HG02970 (cell line): Measurements from ENCODE around the gene CRYBB1.
"Not testable (repeated sequence)": the region's sequence is repeated elsewhere in the genome, so short reads cannot be mapped to it uniquely, and the experiment has no call there.

Experiments used
- ATAC-seq: cut with Tn5 transposase; IDR thresholded peaks from one replicate; pipeline ENCODE4 v1.9.1; 2021; ENCODE audit warnings: mild to moderate bottlenecking, moderate library complexity, moderate number of reproducible peaks; ENCODE audit not compliant: unreplicated experiment, low FRiP score

CRYBB1 gene

GRCh38 chr22:26642465-26643417 is 24.9 kb upstream of the CRYBB1 start:
- no peak for ATAC-seq

DNA sequence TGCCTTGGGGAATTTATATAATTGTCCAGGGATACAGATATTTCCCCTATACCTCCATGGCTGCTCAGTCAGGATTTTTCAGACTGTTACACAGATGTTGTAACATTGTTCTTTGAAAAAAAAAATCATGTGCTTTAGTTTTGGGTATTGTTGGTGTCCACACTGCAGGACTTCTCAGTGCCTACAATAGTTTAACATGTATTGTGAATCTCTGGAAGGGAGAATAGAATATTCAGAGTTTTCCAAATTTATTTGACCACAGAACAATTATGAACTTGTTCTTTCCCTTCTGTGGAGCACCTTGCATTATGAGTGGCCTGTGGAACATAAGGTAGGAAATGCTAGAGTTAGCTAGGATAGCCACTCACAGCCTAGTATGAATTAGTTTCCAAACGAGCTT is 18.5 kb upstream of the CRYBB1 start:
- no peak for ATAC-seq

GRCh38 chr22:26635117-26635516 is 17.3 kb upstream of the CRYBB1 start:
- no peak for ATAC-seq

- no peak for ATAC-seq
These were observed 16.4 kb upstream of the CRYBB1 start for GRCh38 chr22:26634189-26634588.

DNA sequence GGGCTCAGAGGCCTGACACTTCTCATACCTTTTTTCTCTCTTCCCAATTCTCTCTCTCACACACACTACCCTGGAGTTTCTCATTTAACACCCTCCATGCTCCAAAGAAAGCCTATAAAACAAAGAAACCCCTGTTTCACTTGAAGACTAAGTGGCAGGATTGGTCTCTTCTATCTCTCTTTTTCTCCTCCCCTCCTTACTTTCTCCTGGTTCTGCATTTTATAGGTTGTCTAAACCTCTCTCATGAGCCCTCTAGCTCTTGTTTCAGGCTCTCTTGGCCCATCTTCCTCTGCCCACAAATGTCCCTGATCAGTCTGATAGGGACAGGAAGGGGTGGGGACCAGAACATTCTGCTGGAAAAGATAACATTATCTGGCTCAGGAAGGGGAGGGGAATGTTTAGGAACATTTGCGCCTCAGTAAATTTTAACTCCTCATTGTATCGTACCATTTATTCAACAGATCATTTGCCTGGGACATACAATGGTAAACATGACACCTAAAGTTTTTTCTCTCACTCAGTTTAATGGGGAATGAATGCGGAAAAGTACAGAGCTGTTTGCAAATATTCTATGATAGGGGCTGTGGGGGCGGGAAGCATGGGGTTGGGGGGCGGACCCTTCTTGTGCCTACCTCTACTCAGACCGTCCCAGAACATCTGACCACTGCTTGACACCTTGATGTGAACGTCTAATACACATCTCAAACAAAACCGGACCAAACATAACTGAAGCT is 14.8 kb upstream of the CRYBB1 start:
- ATAC-seq: no peak

DNA sequence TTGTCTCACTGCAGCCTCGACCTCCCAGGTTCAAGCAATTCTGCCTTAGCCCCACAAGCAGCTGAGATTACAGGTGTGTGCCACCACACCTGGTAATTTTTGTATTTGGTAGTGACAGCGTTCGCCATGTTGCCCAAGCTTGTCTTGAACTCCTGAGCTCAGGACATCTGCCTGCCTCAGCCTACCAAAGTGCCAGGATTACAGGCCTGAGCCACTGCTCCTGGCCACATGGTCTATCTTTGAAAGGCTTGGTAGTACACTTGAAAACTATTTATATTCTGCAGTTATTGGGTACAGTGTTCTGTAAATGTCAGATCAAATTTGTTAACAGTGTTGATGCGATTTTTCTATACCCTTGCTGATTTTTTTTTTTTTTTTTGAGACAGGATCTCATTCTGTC is 13.5 kb upstream of the CRYBB1 start:
- ATAC-seq: no peak

DNA sequence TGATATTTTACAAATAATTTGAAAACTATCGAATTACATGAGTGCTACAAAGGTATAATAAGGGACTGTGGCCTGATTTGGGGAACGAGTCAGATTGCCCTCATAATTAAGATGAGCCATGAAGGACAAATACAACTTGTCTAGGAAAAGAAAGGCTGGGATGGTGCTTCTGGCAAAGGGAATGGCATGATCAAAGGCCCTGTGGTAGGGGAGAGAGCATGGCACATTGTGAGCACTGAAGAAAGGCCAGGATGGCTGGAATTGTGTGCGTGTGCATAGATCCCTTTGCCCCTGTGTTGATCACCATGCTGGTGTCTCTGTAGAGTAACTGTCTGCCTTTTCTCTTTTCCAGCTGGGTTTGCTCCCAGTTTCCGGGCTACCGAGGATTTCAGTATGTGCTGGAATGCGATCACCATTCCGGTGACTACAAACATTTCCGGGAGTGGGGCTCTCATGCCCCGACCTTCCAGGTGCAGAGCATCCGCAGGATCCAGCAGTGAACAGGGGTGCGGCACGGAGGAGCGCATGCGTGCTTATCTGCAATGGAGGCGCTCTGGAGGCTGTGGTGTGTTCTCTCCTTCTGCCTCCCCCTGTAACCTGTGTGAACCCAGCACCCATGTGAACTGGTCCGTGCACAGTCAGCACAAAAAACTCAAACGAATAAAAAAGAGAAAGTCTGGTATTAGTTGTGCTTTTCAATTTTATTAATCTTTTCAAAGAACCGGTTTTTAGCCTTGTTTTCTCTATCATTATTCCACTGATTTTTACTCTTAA is 12.3 kb upstream of the CRYBB1 start:
- ATAC-seq: no peak

- no peak for ATAC-seq
These were observed 7.0 kb upstream of the CRYBB1 start for GRCh38 chr22:26624803-26625202.

DNA sequence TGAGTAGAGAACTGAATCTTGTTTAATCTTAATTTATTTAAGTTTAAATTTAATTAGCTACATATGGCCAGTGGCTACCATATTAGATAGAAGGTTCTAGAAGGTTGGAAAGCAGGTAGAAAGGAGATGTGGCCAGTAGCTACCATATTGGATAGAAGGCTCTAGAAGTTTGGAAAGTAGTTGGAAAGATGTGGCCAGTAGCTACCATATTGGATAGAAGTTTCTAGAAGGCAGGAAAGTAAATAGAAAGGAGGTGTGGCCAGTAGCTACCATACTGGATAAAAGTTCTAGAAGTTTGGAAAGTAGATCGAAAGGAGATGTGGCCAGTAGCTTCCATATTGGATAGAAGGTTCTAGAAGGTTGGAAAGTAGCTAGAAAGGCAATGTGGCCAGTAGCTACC is 6.2 kb upstream of the CRYBB1 start:
- no peak for ATAC-seq

DNA sequence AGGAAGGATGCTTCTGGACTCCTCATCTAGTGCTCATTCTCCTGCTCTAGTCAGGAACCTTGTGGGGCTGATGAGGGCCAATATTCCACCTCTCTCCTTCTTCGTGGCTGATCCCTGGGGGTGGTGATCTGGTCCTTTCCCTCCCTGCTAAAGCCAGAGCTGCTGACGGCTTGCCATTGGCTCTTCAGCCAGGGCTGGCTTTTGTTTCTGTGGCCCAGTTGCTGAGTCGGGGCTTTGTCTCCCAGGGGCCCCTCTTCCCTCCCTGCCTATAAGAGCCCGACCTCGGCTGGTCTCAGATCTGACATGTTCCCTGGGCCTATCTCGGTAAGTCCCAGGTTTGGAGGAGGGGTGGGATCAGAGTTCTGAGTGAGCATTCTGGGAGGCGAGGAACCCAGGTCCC is 3.8 kb upstream of the CRYBB1 start, which contains the start of gene CRYBA4:
Gene CRYBA4, plus strand, starts transcription at position 301 of the 400 bp plus-strand sequence. CDS start 634 bp downstream, outside the sequence.
- no peak for ATAC-seq

- ATAC-seq: no peak
These were observed 2.4 kb upstream of the CRYBB1 start for GRCh38 chr22:26620197-26620596.

- ATAC-seq: no peak
These were observed 1.7 kb upstream of the CRYBB1 start for GRCh38 chr22:26619510-26619909.

GRCh38 chr22:26618455-26618854 is 628 bp upstream of the CRYBB1 start:
- no peak for ATAC-seq

GRCh38 chr22:26616650-26617049 is 1.2 kb downstream of the CRYBB1 start:
- no peak for ATAC-seq

DNA sequence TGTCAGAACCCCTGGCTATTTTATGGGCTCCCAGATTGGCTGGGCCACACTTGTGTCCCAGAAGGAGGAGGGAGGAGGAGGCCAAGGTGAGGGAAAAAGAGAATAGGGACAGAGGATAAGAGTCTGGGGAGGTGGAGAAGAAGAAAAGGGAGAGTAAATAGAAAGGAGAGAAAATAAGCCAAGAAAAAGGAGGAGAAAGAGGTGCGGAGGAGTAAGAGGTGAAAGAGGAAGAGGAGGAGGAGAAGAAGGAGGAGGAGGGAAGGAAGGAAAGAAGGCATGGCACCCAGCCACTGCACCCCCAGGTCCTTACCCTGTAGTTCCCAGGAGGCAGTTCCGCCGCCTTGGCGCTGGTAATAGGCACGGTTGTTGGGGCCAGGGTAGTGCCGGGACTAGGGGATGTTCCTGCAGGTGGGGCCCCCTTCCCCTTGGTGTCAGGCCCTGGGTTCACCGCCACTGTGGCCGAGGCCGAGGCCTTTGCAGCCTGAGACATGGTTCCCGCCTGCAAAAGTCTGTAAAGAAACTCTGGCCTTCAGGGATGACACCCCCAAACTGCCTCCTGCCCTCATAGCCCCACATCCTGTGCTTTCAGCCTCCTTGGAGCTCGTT is 1.9 kb downstream of the CRYBB1 start:
- no peak for ATAC-seq

- ATAC-seq: no peak
These were observed 2.7 kb downstream of the CRYBB1 start for GRCh38 chr22:26615149-26615548.

DNA sequence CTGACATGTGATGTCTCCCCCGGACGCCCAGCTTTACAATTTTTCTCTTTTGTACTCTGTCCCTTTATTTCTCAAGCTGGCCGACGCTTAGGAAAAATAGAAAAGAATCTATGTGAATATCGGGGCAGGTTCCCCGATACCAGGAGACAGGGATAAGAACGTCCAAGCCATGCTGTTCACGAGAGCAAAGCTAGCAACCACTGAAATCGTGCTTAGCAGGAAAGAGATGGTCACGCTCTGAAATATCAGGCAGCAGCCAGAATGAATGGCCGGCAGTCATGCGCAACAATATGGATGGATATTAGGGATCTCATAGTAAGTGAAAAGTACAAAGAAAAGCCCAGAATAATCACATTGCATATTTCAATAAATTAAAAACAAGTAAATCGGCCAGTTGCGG is 3.5 kb downstream of the CRYBB1 start:
- ATAC-seq: no peak

DNA sequence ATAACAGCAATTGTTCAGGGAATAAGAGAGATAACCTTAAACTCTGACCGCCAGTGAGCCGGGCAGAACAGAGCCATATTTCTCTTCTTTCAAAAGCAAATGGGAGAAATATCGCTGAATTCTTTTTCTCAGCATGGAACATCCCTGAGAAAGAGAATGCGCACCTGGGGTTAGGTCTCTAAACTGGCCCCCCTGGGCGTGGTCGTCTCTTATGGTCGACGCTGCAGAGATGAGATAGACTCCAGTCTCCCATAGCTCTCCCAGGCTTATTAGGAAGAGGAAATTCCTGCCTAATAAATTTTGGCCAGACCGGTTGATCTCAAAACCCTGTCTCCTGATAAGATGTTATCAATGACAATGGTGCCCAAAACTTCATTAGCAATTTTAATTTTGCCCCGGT is 4.1 kb downstream of the CRYBB1 start:
- not testable (repeated sequence) for ATAC-seq

DNA sequence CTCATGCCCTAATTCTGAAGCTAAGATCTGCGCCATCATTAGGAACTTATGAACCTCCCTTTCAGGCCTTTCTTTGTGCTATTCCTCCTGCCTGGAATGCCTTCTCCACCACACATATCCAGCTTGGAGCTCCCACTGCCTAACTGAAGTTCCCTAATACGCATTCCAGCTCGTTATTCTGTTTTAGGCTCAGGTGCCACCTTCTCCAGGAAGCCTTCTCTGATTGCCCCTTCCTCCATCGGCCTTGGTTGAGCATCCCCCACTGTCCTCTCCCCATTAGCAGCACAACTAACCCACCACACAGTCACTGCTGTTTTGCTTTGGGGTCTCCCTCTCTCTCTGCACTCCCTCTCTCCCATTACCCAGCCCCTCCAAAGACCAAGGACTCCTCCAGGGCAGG is 5.2 kb downstream of the CRYBB1 start:
- ATAC-seq: no peak

- no peak for ATAC-seq
These were observed 6.8 kb downstream of the CRYBB1 start for GRCh38 chr22:26610996-26611395.
